ENCODE results near the gene RIBC1.
"Not testable (repeated sequence)": the region's sequence is repeated elsewhere in the genome, so short reads cannot be mapped to it uniquely, and the experiment has no call there.

RIBC1 gene

GRCh38 chrX:53412446-53412845, 10.2 kb upstream of the RIBC1 start:
- peaks cover 81 to 91% of the 10 kb centered on the region in 2 experiments for H3K36me3 ChIP-seq (ENCODE audit: control insufficient read depth in 2 of 2, insufficient read depth in 1 of 2, low read length in 2 of 2)

DNA sequence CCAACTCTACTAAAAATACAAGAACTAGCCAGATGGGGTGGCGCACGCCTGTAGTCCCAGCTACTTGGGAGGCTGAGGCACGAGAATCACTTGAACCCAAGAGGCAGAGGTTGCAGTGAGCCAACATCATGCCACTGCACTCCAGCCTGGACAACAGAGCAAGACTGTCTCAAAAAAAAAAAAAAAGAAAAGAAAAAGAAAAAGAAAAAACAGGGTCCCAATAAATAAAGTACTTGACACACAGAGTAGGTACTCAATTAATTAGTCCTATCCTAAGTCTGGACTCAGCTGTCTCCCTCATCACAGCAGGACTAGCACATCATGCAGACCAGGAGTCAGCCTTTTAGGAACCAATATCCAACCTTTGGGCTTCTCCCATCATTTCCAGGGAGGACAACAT, 2.3 kb upstream of the RIBC1 start:
- ChIA-PET CTCF (interaction anchor here (0.6 to 9.1 kb wide), 6 partner anchors 16 to 181 kb away, joined by 3 to 87 read pairs (median 3); partner anchors contain the start of gene HSD17B10), POLR2A (interaction anchor here (0.6 to 4.1 kb wide), 3 partner anchors 8 to 45 kb away, joined by 3 to 47 read pairs (median 3); no protein-coding TSS in a partner anchor)
- TF ChIP-seq ZBTB17 (tag by site-specific recombination; IDR thresholded peaks at IDR 0.05): peak; percentile 72
- peak; percentile 65; the same call in 1 of the 2 replicates for TF ChIP-seq ZNF664 (tag by site-specific recombination; IDR thresholded peaks at IDR 0.05)
- peak overlapping the region; percentile 76 for H3K4me3 ChIP-seq (ENCODE audit: low read depth, low read length)
- not testable (repeated sequence) for H3K4me1 ChIP-seq (ENCODE audit: control insufficient read depth, insufficient read depth, low read length); H3K9me3 ChIP-seq (ENCODE audit: control insufficient read depth, insufficient read depth, low read depth, low read length); H3K27ac ChIP-seq (ENCODE audit: extremely low read depth, low read depth, low read length)
- H3K36me3 ChIP-seq (ENCODE audit: control insufficient read depth in 2 of 2, insufficient read depth in 1 of 2, low read length in 2 of 2): peaks cover 26 to 44% of the 10 kb centered on the region in 2 experiments

More at GRCh38 chrX:53412446-53412845, 10.2 kb upstream of the RIBC1 start:
- H3K9me3 ChIP-seq (ENCODE audit: control insufficient read depth, insufficient read depth, low read depth, low read length): no peaks in the 10 kb centered on the region
- no peak overlapping the region for H3K27ac ChIP-seq (ENCODE audit: extremely low read depth, low read depth, low read length)
- ChIA-PET CTCF (interaction anchor here (0.6 to 5.7 kb wide), 5 partner anchors 10 to 247 kb away, joined by 3 to 29 read pairs (median 4); partner anchors contain the start of genes RIBC1 and SMC1A), POLR2A (interaction anchor here (0.6 to 4.5 kb wide), 3 partner anchors 9 to 67 kb away, joined by 3 to 47 read pairs (median 3); partner anchors contain the start of genes RIBC1 and SMC1A)
- TF ChIP-seq ZNF211 (tag by site-specific recombination; IDR thresholded peaks at IDR 0.05; ENCODE audit: low read depth): no peak
- no peak for TF ChIP-seq KLF17 (tag by site-specific recombination; IDR thresholded peaks at IDR 0.05)
- TF ChIP-seq, protein P1, sequence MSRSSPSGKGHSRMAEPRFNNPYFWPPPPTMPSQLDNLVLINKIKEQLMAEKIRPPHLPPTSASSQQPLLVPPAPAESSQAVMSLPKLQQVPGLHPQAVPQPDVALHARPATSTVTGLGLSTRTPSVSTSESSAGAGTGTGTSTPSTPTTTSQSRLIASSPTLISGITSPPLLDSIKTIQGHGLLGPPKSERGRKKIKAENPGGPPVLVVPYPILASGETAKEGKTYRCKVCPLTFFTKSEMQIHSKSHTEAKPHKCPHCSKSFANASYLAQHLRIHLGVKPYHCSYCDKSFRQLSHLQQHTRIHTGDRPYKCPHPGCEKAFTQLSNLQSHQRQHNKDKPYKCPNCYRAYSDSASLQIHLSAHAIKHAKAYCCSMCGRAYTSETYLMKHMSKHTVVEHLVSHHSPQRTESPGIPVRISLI (tag by site-specific recombination; IDR thresholded peaks at IDR 0.05): no peak
- no peak for TF ChIP-seq ZSCAN16 (tag by site-specific recombination; IDR thresholded peaks at IDR 0.05)
- no peak for TF ChIP-seq HOXD13 (CRISPR knock-in tag; IDR thresholded peaks at IDR 0.05; ENCODE audit: borderline replicate concordance)
- no peak for TF ChIP-seq PRDM6 (tag by site-specific recombination; IDR thresholded peaks at IDR 0.05)
- TF ChIP-seq ZNF341 (tag by site-specific recombination; IDR thresholded peaks at IDR 0.05; ENCODE audit: low read depth): no peak
- no peaks in the 10 kb centered on the region for H3K4me1 ChIP-seq (ENCODE audit: control insufficient read depth, insufficient read depth, low read length)
- H3K4me3 ChIP-seq (ENCODE audit: low read depth, low read length): no peak overlapping the region

DNA sequence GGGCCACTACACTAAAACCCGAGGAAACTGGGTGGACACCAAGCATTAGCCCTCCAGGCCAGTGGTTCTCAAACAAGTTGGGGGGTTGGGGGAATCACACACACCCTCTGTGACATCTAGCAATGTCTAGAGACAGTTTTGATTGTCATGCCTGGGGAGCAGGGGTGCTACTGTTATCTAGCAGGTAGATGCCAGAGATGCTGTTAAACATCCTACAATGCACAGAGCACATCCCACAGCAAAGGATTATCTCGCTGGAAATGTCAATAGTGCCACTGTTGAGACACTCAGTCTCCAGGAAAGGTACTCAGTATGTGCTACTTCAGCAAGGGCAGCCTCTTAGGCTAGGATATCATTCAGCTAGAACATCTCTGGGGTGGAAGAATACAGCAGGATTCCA, 1.5 kb upstream of the RIBC1 start:
- Histone ChIP-seq H3K27ac (ENCODE audit: extremely low read depth, low read depth, low read length) (no peak overlapping the region; the same call in 1 of the 2 replicates), H3K9me3 (ENCODE audit: control insufficient read depth, insufficient read depth, low read depth, low read length) (no peaks in the 10 kb centered on the region), H3K36me3 (ENCODE audit: control insufficient read depth in 2 of 2, insufficient read depth in 1 of 2, low read length in 2 of 2) (peaks cover 26 to 41% of the 10 kb centered on the region in 2 experiments), H3K4me1 (ENCODE audit: control insufficient read depth, insufficient read depth, low read length) (peaks cover 6% of the 10 kb centered on the region), H3K4me3 (ENCODE audit: low read depth, low read length) (peak overlapping the region; percentile 76)
- ChIA-PET CTCF (interaction anchor here (0.6 to 9.1 kb wide), 5 partner anchors 15 to 196 kb away, joined by 3 to 87 read pairs (median 4); partner anchors contain the start of genes HSD17B10 and KDM5C), POLR2A (interaction anchor here (0.6 to 4.1 kb wide), 6 partner anchors 8 to 311 kb away, joined by 3 to 47 read pairs (median 10); no protein-coding TSS in a partner anchor)
- TF ChIP-seq ZBTB17 (tag by site-specific recombination; IDR thresholded peaks at IDR 0.05) (peak; percentile 89), ZNF623 (tag by site-specific recombination; IDR thresholded peaks at IDR 0.05) (no peak), BCL11A (tag by site-specific recombination; IDR thresholded peaks at IDR 0.05; ENCODE audit: low read depth) (no peak)
- TF ChIP-seq, protein P2, sequence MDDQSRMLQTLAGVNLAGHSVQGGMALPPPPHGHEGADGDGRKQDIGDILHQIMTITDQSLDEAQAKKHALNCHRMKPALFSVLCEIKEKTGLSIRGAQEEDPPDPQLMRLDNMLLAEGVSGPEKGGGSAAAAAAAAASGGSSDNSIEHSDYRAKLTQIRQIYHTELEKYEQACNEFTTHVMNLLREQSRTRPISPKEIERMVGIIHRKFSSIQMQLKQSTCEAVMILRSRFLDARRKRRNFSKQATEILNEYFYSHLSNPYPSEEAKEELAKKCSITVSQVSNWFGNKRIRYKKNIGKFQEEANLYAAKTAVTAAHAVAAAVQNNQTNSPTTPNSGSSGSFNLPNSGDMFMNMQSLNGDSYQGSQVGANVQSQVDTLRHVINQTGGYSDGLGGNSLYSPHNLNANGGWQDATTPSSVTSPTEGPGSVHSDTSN (CRISPR knock-in tag; IDR thresholded peaks at IDR 0.05): no peak
- TF ChIP-seq, protein P3, sequence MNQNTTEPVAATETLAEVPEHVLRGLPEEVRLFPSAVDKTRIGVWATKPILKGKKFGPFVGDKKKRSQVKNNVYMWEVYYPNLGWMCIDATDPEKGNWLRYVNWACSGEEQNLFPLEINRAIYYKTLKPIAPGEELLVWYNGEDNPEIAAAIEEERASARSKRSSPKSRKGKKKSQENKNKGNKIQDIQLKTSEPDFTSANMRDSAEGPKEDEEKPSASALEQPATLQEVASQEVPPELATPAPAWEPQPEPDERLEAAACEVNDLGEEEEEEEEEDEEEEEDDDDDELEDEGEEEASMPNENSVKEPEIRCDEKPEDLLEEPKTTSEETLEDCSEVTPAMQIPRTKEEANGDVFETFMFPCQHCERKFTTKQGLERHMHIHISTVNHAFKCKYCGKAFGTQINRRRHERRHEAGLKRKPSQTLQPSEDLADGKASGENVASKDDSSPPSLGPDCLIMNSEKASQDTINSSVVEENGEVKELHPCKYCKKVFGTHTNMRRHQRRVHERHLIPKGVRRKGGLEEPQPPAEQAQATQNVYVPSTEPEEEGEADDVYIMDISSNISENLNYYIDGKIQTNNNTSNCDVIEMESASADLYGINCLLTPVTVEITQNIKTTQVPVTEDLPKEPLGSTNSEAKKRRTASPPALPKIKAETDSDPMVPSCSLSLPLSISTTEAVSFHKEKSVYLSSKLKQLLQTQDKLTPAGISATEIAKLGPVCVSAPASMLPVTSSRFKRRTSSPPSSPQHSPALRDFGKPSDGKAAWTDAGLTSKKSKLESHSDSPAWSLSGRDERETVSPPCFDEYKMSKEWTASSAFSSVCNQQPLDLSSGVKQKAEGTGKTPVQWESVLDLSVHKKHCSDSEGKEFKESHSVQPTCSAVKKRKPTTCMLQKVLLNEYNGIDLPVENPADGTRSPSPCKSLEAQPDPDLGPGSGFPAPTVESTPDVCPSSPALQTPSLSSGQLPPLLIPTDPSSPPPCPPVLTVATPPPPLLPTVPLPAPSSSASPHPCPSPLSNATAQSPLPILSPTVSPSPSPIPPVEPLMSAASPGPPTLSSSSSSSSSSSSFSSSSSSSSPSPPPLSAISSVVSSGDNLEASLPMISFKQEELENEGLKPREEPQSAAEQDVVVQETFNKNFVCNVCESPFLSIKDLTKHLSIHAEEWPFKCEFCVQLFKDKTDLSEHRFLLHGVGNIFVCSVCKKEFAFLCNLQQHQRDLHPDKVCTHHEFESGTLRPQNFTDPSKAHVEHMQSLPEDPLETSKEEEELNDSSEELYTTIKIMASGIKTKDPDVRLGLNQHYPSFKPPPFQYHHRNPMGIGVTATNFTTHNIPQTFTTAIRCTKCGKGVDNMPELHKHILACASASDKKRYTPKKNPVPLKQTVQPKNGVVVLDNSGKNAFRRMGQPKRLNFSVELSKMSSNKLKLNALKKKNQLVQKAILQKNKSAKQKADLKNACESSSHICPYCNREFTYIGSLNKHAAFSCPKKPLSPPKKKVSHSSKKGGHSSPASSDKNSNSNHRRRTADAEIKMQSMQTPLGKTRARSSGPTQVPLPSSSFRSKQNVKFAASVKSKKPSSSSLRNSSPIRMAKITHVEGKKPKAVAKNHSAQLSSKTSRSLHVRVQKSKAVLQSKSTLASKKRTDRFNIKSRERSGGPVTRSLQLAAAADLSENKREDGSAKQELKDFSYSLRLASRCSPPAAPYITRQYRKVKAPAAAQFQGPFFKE (tag by site-specific recombination; IDR thresholded peaks at IDR 0.05; ENCODE audit: borderline replicate concordance): no peak

Measured in HEK293 (cell line).